ENCODE results near the gene RFX1.

The RFX1 gene

DNA sequence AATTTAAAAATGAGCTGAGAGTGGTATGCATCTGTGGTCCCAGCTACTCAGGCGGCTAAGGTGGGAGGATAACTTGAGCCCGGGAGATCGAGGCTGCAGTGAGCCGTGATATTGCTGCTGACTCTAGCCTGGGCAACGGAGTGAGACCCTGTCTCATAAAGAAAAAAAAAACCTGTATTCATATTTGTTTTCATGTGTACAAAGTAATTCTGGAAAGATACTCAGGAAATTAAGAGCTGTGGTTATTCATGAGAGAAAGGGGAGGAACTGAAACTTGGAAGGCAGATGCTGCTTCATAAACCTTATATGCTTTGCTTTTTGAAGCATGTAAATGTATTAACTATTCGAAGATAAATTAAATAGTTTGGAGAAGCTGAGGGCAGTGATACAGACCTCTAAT lies 13.0 kb upstream of the RFX1 start:
- Mint-ChIP-seq H3K4me1 (ENCODE audit: low read depth) (peaks cover 39% of the 10 kb centered on the region), H3K36me3 (ENCODE audit: low read depth) (no peaks in the 10 kb centered on the region), H3K27me3 (no peaks in the 10 kb centered on the region), H3K4me3 (peak overlapping the region; percentile 34), H3K27ac (peak overlapping the region; percentile 22), H3K9me3 (no peaks in the 10 kb centered on the region)
- intact Hi-C loops (cut with micrococcal nuclease) = no loop called here

DNA sequence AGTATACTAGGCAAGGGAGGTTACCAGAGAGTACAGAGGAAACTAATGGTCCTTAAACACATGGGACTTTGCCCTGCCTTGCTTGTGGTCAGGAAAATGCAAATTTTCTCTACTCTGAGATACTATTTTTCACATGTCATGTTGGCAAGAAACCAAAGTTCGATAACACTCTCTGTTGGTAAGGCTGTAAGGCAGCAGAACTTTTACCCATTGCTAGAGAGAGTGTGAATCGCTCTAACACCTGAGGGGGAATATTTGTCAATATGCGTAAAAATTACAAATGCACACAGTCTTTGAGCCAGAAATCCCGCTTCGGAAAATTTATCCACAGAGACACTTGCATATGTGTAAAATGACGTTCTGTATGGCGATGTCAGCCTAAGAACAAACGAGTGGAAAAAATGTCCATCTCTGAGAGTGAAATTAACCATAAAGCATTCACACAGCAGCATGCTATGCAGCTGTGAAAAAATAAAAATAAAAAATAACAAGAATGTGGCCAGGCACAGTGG lies 9.5 kb upstream of the RFX1 start:
- Mint-ChIP-seq H3K36me3 (ENCODE audit: low read depth) (no peaks in the 10 kb centered on the region), H3K9me3 (no peaks in the 10 kb centered on the region), H3K27me3 (no peaks in the 10 kb centered on the region), H3K27ac (no peak overlapping the region), H3K4me1 (ENCODE audit: low read depth) (peaks cover 23% of the 10 kb centered on the region), H3K4me3 (no peak overlapping the region)
- intact Hi-C loops (cut with micrococcal nuclease) = no loop called here

DNA sequence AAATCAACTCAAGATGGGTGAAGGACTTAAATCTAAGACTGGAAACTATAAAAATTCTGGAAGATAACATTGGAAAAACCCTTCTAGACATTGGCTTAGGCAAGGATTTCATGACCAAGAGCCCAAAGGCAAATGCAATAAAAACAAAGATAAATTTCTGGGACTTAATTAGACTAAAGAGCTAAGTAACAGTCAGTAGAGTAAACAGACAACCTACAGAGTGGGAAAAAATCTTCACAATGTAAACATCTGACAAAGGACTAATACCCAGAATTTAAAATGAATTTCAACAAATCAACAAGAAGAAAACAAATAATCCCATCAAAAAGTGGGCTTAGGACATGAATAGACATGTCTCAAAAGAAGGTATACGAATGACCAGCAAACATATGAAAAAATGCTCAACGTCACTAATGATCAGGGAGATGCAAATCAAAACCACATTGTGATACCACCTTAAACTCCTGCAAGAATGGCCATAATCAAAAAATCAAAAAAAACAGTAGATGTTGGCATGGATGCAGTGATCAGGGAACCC lies 6.3 kb upstream of the RFX1 start:
- Mint-ChIP-seq H3K9me3 (no peaks in the 10 kb centered on the region), H3K4me3 (no peak overlapping the region), H3K27ac (no peak overlapping the region), H3K4me1 (ENCODE audit: low read depth) (peaks cover 21% of the 10 kb centered on the region), H3K36me3 (ENCODE audit: low read depth) (no peaks in the 10 kb centered on the region), H3K27me3 (no peaks in the 10 kb centered on the region)
- intact Hi-C loops (cut with micrococcal nuclease) = no loop called here

DNA sequence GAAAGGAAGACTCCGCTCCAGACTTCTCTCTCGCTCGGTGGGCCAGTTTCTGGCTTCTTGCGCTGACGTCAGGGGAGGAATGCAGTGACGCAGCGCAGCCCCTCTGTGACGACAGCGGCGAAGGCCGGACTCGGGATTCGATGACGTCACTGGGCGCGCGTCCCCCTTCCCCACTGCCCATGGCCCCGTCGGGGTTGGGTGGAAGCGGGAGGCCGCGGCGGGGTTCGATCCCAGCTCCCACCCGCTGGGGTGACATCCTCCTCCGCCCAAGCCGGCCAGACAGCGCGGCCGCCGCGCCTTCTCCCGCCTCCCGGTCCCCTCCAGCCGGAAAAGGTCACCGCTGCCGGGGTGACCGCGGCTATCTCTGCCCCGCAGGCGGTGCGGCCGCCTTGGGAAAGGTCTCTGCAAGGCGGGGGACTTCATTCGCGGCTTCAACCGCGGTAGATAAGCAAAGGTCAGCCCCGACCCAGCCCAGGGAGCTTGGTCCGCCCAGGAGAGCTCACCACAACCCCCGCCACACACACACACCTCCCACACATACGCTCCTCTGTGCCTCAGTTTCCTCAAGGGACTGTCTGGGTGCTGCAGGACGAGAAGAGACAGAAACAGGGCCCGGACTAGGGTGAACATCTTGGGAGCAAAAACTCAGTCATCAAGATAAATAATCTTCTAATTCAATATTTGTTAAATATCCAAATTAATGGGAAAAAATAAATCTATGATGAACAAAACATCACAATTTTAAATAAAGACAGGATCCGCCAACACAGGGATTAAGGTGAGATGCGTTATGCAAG lies 844 bp upstream of the RFX1 start:
- peaks cover 54% of the 10 kb centered on the region for H3K4me1 Mint-ChIP-seq (ENCODE audit: low read depth)
- peaks cover 12% of the 10 kb centered on the region for H3K36me3 Mint-ChIP-seq (ENCODE audit: low read depth)
- no peaks in the 10 kb centered on the region for H3K9me3 Mint-ChIP-seq
- no peaks in the 10 kb centered on the region for H3K27me3 Mint-ChIP-seq
- peak overlapping the region; percentile 95 for H3K4me3 Mint-ChIP-seq
- intact Hi-C loops (cut with micrococcal nuclease) = loop anchor here (2.0 to 5.0 kb wide), 2 partner anchors 16 to 35 kb away; no protein-coding TSS in a partner anchor
- H3K27ac Mint-ChIP-seq = peak overlapping the region; percentile 100

DNA sequence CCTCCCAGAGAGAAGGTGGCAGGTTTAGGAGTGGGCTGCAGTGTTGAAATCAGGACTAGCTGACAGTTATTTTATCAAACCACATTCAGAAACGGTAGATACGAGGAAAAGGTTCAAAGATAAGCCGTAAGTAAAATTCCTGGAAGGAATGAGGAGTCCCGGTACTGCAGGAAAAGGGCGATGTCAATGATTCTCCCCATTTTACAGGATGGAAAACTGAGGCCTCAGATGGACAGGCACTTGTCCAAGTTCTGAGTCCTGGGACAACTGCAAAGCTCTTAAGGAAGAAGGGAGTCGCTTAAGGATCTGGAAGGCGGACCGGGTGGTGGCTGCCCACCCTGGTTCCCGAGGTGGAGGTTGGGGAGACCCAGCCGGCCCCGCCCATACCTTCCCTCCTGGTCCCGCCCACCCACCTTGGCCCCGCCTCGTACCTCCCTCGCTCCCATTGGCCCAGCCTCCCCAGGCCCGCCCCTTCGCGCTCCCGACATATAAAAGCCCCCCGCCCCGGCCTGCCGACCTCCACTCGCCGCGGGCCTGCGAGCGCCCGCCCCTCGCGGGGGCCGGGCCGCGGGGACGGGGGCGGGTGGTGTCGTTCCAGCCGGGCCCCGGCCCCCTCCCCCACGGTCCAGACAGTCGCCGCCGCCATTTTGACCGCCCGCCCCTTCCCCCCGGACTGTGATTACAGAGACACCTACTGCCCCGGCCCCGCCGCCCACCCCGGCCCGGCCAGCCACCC lies 603 bp downstream of the RFX1 start:
- H3K36me3 Mint-ChIP-seq (ENCODE audit: low read depth) = peaks cover 20% of the 10 kb centered on the region
- peaks cover 63% of the 10 kb centered on the region for H3K4me1 Mint-ChIP-seq (ENCODE audit: low read depth)
- no peaks in the 10 kb centered on the region for H3K27me3 Mint-ChIP-seq
- H3K9me3 Mint-ChIP-seq = no peaks in the 10 kb centered on the region
- H3K4me3 Mint-ChIP-seq = peak overlapping the region; percentile 95
- intact Hi-C loops (cut with micrococcal nuclease) = loop anchor here (1.0 to 5.0 kb wide), 5 partner anchors 17 to 53 kb away; partner anchors contain the start of gene DCAF15
- H3K27ac Mint-ChIP-seq = peak overlapping the region; percentile 100

DNA sequence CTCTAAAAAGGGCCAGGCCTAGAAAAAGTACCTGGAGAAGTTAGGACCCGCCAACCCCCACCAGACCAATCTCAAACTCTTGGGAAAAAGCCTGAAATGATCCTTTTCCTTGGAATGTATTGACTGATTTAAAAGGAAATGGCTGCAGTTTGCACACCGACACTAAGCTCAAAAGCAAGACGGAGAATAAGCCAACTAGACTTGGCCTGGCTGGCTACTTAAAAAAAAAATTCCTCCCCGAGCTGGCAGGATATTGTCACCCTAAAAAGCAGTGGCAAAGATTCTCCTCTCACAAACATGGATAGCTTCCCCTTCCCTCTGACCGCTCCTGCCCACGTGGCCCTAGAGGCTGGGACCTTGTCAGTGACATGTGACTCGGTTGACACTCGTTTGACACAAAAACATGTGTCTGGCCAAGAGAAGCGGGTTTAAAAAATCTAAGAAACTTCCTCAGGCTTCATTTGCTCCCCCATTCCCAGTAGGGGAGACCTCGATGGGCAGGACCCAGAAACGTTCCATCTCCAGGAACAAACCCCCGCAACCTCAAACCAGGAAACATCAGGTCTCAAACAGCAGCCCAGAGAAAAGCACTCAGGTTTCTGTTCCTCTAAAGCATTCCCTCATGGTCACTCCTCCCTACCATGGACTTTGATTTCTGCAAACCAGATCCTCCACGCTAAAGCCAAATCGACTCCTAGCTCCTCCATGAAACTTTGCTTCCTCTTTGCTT lies 1.3 kb downstream of the RFX1 start:
- peaks cover 27% of the 10 kb centered on the region for H3K36me3 Mint-ChIP-seq (ENCODE audit: low read depth)
- no peaks in the 10 kb centered on the region for H3K9me3 Mint-ChIP-seq
- peaks cover 67% of the 10 kb centered on the region for H3K4me1 Mint-ChIP-seq (ENCODE audit: low read depth)
- H3K4me3 Mint-ChIP-seq = peak overlapping the region; percentile 75
- intact Hi-C loops (cut with micrococcal nuclease) = loop anchor here (1.0 to 5.0 kb wide), 4 partner anchors 18 to 52 kb away; partner anchors contain the start of gene DCAF15
- H3K27ac Mint-ChIP-seq = peak overlapping the region; percentile 100
- H3K27me3 Mint-ChIP-seq = no peaks in the 10 kb centered on the region

DNA sequence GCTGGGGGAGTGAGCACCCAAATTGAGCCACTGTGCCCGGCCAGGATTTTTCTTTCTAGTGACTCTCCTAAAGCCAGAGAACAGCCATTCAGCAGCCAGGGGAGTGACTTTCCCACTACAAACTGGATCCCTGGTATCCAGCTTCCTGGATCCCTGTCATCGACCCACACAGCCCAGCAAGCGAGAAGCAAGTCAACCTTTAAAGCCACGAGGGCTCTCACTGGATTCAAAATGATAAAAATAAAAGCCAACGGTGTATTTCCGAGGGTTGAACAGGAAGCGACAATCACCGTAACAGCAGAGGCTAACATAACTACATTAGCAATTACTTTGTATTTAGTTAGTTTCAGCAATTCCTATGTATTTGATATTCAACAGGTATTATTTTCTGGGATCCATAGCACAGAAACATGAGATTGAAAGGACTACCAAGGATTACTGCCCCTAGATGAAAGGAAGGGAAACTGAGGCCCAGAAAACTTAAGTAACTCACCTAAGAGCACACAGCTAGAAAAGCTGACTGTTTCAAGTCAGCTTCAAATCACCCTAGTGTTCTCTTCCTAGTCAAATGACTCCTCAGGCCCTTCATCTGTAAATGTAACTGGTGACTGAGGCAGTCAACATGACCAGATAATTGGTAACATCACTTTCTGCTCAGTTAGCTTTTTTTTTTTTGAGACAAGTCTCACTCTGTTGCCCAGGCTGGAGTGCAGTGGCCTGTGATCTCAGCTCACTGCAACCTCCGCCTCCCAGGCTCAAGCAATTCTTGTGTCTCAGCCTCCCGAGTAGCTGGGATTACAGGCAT lies 2.7 kb downstream of the RFX1 start:
- peaks cover 62% of the 10 kb centered on the region for H3K4me1 Mint-ChIP-seq (ENCODE audit: low read depth)
- intact Hi-C loops (cut with micrococcal nuclease) = loop anchor here (2.0 kb wide), 2 partner anchors 17 to 25 kb away; no protein-coding TSS in a partner anchor
- peak overlapping the region; percentile 100 for H3K27ac Mint-ChIP-seq

DNA sequence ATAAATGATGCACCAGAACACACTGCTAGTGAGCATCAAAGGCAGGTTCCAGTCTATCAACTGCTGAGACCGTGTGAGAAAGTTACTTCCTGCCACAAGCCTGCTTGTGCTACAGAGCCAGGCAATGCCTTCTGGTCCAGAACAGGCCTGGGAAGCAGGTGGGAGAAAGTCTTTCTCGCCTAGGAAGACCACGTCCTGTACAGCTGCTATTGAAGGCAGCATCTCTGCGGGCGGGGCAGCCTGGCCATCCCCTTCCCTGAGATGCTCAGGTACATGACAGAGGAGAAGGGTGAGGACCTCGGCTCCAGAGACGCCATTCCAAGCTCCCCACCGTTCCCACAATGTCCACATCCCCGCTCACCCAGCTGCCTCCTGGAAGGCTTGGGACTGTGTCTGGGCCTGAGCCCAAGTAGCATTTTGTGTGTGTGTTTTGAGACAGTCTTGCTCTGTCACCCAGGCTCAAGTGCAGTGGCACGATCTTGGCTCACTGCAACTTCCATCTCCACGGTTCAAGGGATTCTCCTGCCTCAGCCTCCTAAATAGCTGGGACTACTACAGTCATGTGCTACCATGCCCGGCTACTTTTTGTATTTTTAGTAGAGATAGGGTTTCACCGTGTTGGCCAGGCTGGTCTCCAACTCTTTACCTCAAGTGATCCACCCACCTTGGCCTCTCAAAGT lies 3.4 kb downstream of the RFX1 start:
- H3K4me1 Mint-ChIP-seq (ENCODE audit: low read depth) = peaks cover 68% of the 10 kb centered on the region
- peaks cover 43% of the 10 kb centered on the region for H3K36me3 Mint-ChIP-seq (ENCODE audit: low read depth)
- H3K4me3 Mint-ChIP-seq = no peak overlapping the region
- intact Hi-C loops (cut with micrococcal nuclease) = no loop called here
- peak overlapping the region; percentile 100 for H3K27ac Mint-ChIP-seq
- H3K27me3 Mint-ChIP-seq = no peaks in the 10 kb centered on the region
- H3K9me3 Mint-ChIP-seq = no peaks in the 10 kb centered on the region

More for the DNA sequence above, 2.7 kb downstream of the RFX1 start:
- Mint-ChIP-seq H3K9me3 (no peaks in the 10 kb centered on the region), H3K36me3 (ENCODE audit: low read depth) (peaks cover 35% of the 10 kb centered on the region), H3K4me3 (no peak overlapping the region), H3K27me3 (no peaks in the 10 kb centered on the region)

DNA sequence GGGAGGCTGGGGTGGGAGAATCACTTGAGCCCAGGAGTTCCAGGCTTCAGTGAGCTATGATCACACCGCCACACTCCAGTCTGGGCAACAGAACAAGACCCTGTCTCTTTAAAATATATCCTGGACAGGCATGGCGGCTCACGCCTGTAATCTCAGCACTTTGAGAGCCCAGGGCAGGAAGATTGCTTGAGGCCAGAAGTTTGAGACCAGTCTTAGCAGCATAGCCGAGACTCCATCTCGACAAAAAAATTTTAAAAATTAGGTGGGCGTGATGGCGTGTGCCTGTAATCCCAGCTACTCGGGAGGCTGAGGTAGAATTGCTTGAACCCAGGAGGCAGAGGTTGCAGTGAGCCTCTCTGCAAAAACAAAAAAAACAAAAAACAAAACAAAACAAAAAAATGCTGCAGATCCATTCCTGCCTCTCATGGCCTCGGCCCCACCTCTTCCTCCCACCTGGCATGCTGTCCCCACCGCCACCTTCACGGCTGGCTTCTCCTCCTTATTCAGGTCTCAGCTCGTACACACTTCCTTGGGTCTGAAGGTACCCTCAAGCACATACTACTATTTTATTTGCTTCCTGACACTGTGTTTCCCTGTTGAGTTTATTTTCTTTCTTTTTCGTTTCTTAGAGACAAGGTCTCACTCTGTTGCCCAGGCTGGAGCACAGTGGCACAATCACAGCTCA lies 5.3 kb downstream of the RFX1 start:
- intact Hi-C loops (cut with micrococcal nuclease) = no loop called here
- H3K4me1 Mint-ChIP-seq (ENCODE audit: low read depth) = peaks cover 71% of the 10 kb centered on the region

DNA sequence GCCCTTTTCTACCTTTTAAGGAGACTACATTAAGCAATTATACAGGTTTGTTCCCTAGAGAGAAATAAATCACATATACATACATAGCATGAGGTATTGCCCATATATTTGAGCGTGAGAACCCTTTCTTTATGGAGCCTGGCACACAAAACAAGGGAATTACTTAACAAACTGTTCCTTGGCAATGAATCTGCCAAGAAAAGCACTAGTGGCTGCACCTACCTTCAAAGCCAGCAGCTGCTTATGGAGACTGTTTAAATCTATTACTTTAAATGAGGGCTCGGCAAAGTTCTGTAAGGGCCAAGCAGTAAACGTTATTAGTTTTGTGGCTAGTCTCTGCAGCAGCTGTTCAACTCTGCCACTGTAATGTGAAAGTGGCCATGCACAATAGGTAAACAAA lies 7.0 kb downstream of the RFX1 start:
- H3K9me3 Mint-ChIP-seq = no peaks in the 10 kb centered on the region
- intact Hi-C loops (cut with micrococcal nuclease) = no loop called here
- H3K27ac Mint-ChIP-seq = no peak overlapping the region
- H3K4me1 Mint-ChIP-seq (ENCODE audit: low read depth) = peaks cover 64% of the 10 kb centered on the region
- H3K27me3 Mint-ChIP-seq = no peaks in the 10 kb centered on the region
- no peak overlapping the region for H3K4me3 Mint-ChIP-seq
- peaks cover 57% of the 10 kb centered on the region for H3K36me3 Mint-ChIP-seq (ENCODE audit: low read depth)

More for the DNA sequence above, 5.3 kb downstream of the RFX1 start:
- Mint-ChIP-seq H3K27me3 (no peaks in the 10 kb centered on the region), H3K9me3 (no peaks in the 10 kb centered on the region), H3K4me3 (no peak overlapping the region), H3K36me3 (ENCODE audit: low read depth) (peaks cover 47% of the 10 kb centered on the region), H3K27ac (peak overlapping the region; percentile 100)

DNA sequence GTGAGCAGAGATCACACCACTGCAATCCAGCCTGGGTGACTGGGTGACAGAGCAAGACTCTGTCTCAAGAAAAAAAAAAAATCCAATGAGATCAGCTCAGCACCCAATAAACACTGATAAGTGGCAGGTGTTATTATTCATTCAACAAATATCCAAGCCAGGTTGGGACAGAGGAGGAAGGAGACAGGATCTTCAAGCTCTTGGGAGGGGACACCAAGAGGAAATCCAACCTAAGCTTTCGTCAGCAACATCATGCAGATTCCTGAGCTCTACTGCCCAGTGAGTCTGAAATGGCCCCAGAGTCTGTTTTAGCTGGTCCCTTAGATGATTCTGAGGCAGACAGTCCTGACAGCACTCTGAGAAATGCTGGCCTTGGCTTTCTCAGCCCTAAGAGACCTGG lies 7.7 kb downstream of the RFX1 start:
- H3K27ac Mint-ChIP-seq = no peak overlapping the region

DNA sequence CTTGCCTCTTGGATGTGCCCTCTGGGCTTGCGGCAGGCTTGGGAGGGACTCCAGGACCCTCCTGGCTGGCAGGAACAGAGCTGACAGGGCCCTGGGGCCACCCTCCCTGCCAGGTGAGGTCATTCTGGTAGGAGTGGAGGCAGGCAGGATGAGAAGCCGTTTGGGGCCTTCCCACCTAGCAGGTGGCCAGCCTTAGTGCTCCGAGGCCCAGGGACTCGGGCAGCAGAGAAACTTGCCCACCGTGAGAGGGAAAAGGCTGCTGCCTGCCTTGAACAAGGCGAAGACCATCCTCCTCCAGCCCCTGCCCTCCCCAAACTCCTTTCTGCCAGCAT lies 8.5 kb downstream of the RFX1 start:
- H3K4me1 Mint-ChIP-seq (ENCODE audit: low read depth) = peaks cover 51% of the 10 kb centered on the region
- no peaks in the 10 kb centered on the region for H3K9me3 Mint-ChIP-seq
- intact Hi-C loops (cut with micrococcal nuclease) = no loop called here
- peaks cover 72% of the 10 kb centered on the region for H3K36me3 Mint-ChIP-seq (ENCODE audit: low read depth)
- no peaks in the 10 kb centered on the region for H3K27me3 Mint-ChIP-seq
- peak overlapping the region; percentile 68 for H3K27ac Mint-ChIP-seq
- H3K4me3 Mint-ChIP-seq = no peak overlapping the region

More for the DNA sequence above, 7.7 kb downstream of the RFX1 start:
- Mint-ChIP-seq H3K36me3 (ENCODE audit: low read depth) (peaks cover 63% of the 10 kb centered on the region), H3K9me3 (no peaks in the 10 kb centered on the region), H3K4me3 (no peak overlapping the region), H3K27me3 (no peaks in the 10 kb centered on the region), H3K4me1 (ENCODE audit: low read depth) (peaks cover 59% of the 10 kb centered on the region)
- intact Hi-C loops (cut with micrococcal nuclease) = no loop called here

All from dendritic cell treated with granulocyte-macrophage colony-stimulating factor and Interleukin-4, amounts not matched to agents 40 ng/mL and 50 ng/mL, for 4 days (primary cell).